HG03442 (cell line): ENCODE data around the gene SLC25A40.
"Not testable (repeated sequence)": the region's sequence is repeated elsewhere in the genome, so short reads cannot be mapped to it uniquely, and the experiment has no call there.

Experiments
- ATAC-seq: cut with Tn5 transposase; IDR thresholded peaks from one replicate; pipeline ENCODE4 v1.9.1; 2021; ENCODE audit warnings: mild to moderate bottlenecking, moderate library complexity; ENCODE audit not compliant: unreplicated experiment

Gene SLC25A40, protein sequence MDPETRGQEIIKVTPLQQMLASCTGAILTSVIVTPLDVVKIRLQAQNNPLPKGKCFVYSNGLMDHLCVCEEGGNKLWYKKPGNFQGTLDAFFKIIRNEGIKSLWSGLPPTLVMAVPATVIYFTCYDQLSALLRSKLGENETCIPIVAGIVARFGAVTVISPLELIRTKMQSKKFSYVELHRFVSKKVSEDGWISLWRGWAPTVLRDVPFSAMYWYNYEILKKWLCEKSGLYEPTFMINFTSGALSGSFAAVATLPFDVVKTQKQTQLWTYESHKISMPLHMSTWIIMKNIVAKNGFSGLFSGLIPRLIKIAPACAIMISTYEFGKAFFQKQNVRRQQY

GRCh38 chr7:87876040-87876868, at the start of gene SLC25A40, which contains the start of gene DBF4:
TSS of gene SLC25A40 (minus strand) at chr7:87876360. CDS start at chr7:87858727, 17,633 bp downstream.
TSS of gene DBF4 (plus strand) at chr7:87876493. CDS start at chr7:87876733, 240 bp downstream.
- peak; percentile 88 for ATAC-seq

DNA sequence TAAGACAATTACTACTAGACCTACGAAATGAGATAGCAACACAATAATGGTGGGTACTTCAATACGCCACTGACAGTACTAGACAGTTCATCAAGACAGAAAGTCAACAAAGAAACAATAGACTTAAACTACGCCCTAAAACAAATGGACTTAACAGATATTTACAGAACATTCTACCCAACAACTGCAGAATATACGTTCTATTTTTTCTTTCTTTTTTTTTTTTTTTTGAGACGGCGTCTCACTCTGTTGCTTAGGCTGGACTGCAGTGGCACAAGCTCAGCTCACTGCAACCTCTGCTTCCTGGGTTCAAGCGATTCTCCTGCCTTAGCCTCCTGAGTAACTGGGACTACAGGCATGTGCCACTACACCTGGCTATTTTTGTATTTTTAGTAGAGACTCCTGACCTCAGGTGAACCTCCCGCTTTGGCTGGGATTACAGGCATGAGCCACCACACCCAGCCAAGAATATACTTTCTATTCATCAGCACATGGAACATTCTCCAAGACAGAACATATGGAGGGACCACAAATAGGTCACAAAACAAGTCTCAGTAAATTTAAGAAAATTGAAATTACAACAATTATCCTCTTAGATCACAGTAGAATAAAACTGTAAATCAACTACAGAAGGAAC, 46.7 kb upstream of the SLC25A40 start:
- ATAC-seq, result not testable (repeated sequence)

- ATAC-seq, result no peak
These were observed 44.4 kb upstream of the SLC25A40 start for GRCh38 chr7:87920578-87920977.

GRCh38 chr7:87919875-87920274, 43.7 kb upstream of the SLC25A40 start:
- ATAC-seq, result no peak

DNA sequence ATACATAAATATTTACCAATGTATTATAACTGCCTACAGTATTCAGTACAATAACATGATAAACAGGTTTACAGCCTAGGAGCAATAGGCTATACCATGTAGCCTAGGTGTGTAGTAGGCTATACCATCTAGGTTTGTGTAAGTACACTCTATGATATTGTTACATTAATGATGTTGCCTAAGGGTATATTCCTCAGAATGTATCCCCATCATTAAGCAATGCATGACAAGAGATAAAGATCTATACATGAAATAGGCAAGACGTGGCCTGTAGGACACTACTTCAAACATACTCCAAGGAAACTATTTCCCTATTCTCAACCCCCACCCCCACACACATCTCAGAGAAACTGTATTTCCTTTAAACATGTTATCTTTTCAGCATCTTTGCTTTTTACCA, 42.6 kb upstream of the SLC25A40 start:
- ATAC-seq, result no peak

DNA sequence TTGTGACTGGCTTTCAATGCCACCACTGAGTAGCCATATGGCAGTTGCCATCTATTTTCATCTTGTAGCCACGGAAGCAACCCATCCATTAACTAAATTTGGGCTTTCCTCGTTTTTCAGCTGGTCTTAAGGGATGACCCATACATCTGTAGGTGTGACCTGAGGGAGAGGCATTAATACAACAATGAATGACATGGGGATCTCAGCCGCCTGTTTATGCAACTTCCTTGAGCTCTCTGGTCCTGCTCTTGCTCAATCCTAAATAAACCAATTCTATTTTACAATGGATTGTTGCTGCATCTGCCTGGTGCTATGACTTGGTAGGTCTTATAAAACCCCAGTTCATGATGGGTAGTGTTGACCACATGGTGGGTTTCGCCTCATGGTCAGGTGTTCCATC, 36.0 kb upstream of the SLC25A40 start:
- no peak for ATAC-seq

- ATAC-seq, result not testable (repeated sequence)
These were observed 32.7 kb upstream of the SLC25A40 start for GRCh38 chr7:87908814-87909213.

DNA sequence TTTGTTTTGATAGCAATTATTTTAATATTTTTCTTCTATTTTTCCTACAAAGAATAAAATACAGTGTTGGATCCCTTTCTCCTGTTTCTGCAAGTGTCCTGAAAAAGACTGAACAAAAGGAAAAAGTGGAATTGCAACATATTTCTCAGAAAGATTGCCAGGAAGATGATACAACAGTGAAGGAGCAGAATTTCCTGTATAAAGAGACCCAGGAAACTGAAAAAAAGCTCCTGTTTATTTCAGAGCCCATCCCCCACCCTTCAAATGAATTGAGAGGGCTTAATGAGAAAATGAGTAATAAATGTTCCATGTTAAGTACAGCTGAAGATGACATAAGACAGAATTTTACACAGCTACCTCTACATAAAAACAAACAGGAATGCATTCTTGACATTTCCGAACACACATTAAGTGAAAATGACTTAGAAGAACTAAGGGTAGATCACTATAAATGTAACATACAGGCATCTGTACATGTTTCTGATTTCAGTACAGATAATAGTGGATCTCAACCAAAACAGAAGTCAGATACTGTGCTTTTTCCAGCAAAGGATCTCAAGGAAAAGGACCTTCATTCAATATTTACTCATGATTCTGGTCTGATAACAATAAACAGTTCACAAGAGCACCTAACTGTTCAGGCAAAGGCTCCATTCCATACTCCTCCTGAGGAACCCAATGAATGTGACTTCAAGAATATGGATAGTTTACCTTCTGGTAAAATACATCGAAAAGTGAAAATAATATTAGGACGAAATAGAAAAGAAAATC, 31.2 kb upstream of the SLC25A40 start:
- not testable (repeated sequence) for ATAC-seq

DNA sequence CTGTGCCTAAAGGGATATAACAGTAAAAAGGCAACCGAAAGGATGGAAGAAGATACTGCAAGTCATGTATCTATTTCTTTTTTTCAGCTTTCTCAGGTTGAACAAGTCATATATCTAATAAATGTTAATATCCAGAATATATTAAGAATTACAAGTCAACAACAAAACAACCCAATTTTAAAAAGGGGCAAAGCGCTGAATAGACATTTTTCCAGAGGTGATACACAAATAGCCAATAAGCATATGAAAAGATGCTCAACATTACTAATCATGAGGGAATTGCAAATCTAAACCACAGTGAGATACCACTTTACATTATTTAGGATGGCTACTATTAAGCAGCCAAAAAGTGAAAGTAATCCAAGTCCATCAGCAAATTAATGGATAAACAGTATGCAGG, 23.1 kb upstream of the SLC25A40 start:
- no peak for ATAC-seq

GRCh38 chr7:87895363-87895762, 19.2 kb upstream of the SLC25A40 start:
- no peak for ATAC-seq

GRCh38 chr7:87886875-87887274, 10.7 kb upstream of the SLC25A40 start:
- ATAC-seq, result no peak

DNA sequence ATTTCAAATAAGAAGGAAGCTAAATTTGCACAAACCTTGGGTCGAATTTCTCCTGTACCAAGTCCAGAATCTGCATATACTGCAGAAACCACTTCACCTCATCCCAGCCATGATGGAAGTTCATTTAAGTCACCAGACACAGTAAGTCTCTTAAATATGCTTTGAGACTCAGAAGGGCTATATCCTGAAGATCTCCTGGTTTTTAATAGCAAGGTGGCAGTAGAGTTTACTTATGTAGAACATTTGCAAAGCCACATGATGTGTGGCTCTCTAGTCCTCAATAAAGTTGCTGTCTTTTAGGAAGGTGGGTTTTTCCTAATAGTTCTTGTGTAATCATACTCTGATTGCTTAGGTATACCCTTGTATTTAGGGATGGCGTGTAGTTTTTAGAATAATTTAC, 8.9 kb upstream of the SLC25A40 start:
- ATAC-seq, result no peak

- no peak for ATAC-seq
These were observed 6.2 kb upstream of the SLC25A40 start for GRCh38 chr7:87882151-87882937.

DNA sequence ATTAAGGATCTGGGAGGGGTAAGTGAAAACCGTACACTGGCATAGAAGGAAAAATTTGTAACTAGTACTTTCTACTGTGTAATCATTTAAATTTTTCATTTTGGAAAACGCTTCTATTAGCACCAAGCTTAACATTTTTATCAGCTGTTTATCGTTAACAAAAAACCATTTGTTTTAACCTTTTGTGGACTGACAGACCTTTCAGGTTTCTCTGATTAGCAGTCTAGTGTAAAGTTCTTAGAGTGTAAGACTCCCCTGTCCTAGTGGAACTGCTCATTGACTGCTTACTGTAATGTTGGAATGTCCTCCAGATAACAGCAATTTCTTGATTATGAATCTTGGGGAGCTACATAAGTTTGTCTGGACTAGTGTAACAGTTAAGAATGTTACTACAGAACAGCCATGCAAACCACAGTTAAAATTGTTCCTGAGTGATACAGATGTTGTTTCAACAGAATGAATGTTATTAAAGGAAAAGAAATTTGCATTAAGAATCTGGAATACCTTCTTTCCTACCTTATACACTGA, 2.1 kb upstream of the SLC25A40 start:
- ATAC-seq, result no peak

- no peak for ATAC-seq
These were observed 1.3 kb upstream of the SLC25A40 start for GRCh38 chr7:87877366-87878040.

DNA sequence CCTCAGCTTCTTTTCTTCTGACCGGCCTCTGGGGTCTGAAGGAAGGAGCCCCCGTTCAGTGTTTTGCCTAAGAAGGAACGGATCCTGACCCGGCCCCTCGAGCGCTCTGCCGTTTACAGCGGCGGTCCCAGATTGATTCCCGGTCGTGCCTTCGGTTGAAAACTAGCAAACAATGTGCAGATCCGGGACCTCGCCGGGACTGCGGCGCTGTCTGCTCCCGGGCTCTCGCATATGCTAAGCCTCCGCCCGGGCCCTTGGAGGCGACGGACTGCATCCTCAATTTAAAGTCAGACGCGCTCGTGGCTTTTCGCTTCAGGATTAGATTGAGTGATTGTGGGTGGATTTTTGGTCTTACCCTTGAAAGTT, 692 bp upstream of the SLC25A40 start:
- no peak for ATAC-seq

DNA sequence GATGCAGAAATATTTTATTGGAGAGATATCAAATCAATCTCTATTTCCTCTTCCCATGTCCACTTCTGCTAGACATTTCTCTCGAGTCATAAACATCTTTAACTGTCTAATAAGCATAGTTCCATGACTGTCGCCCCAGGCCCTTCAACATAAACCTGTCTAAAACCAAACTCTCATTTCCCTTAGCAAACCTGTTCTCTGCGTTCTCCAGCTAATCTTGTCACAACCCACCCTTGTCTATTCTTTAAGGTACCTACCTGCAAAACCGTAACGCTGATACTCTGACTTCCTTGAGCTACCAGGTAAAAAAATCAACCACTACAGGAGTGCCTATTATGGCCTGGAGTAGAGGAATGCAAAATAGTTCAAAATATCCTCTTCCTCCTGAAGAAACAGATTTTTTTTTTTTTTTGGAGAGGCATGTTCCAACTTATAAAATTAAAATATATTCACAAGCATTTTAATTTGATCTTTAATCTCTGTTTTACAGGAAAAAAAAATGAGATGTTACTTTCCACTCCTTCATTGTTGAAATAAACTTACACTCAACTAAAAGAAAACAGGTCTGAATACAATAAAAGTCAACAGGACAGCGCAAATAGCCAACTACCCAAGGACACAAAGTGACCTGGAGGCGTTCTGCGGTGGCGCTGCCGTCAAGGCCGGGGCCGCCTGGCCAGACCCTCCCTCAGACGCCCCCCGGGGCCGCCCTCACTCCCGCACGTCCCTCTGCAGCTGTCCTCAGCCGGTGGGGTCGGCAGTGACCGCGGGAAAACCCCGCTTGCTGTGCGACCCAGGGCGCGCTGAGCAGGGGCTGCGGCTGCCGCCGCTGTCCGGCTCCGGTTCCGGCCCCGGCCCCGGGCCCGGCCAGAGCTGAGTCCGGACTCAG, 765 bp downstream of the SLC25A40 start:
- ATAC-seq, result peak; percentile 9

DNA sequence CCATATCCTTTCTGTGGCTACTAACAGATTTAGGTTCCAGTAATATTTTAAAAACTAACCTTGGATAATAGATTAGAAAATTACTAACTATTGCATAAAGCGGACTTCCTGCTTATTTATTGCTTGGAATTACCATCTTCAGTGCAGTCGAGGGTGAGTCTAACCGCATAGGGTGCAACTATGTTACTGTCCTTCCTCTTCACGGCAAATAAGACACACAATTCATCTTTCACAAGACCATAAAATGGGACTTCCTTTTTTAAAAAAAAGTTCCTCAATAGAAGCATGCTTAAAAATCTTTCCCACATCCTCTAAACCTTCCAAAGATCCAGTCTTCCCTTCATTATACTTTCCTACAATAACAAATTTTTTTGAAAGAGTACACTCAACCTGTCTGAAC, 2.1 kb downstream of the SLC25A40 start:
- no peak for ATAC-seq
